H1 (cell line): Measurements from ENCODE around the gene CYB561D2. TPM values are rescaled to one million over a fixed set of nuclear protein-coding genes. Genes with fewer than 3 reads are reported as not detected.

Experiments used
- CTCF ChIA-PET: fragments of 300-600 bp; sonication (Branson Sonifier 250); formaldehyde crosslinking; loops from one replicate; lab custom pipeline; 2021; ENCODE audit not compliant: partially characterized antibody; lab: Charles Lee
- POLR2A ChIA-PET: fragments of 300-600 bp; sonication (Branson Sonifier 250); formaldehyde crosslinking; loops from one replicate; lab custom pipeline; 2021; ENCODE audit warnings: inconsistent platforms; ENCODE audit not compliant: partially characterized antibody; lab: Charles Lee
- DNase-seq, 2 experiments: peaks; one replicate each; pipeline versions ENCODE4 v3.0.0 to v3.0.0-alpha.2; 2010 to 2022; ENCODE audit warnings: low spot score in 2 of 2, low read depth in 1 of 2, mixed read lengths in 1 of 2
- FAIRE-seq: peaks from 2 replicates; lab custom pipeline; 2011; peaks lifted over from hg19 to GRCh38; lab: Jason Lieb, UNC
- H2AFZ ChIP-seq: 2 replicates; pipeline ENCODE4 v1.8.1; 2012; ENCODE audit warnings: low read length, inconsistent platforms
- H2AK5ac ChIP-seq: 2 replicates; pipeline ENCODE4 v1.6.1; 2013; ENCODE audit warnings: low read depth, low read length
- H2BK120ac ChIP-seq: replicated peaks from 2 replicates; pipeline ENCODE3; 2013; ENCODE audit warnings: low read depth, low read length, inconsistent platforms
- H2BK12ac ChIP-seq: 2 replicates; pipeline ENCODE4 v1.6.1; 2013; ENCODE audit warnings: low read depth, low read length
- H2BK15ac ChIP-seq: 2 replicates; pipeline ENCODE4 v1.6.1; 2013; ENCODE audit warnings: low read length
- H2BK20ac ChIP-seq: 2 replicates; pipeline ENCODE4 v1.6.1; 2013; ENCODE audit warnings: low read length
- H2BK5ac ChIP-seq: 2 replicates; pipeline ENCODE4 v1.6.1; 2013; ENCODE audit warnings: low read depth, low read length
- H3K14ac ChIP-seq: 2 replicates; pipeline ENCODE4 v1.6.1; 2013; ENCODE audit warnings: inconsistent platforms; ENCODE audit not compliant: insufficient read length
- H3K18ac ChIP-seq: 2 replicates; pipeline ENCODE4 v1.6.1; 2013; ENCODE audit warnings: low read length; ENCODE audit errors: extremely low read depth
- H3K23ac ChIP-seq: 2 replicates; pipeline ENCODE4 v1.6.1; 2013; ENCODE audit warnings: inconsistent platforms; ENCODE audit not compliant: insufficient read length
- H3K23me2 ChIP-seq: 2 replicates; pipeline ENCODE4 v1.6.1; 2013; ENCODE audit warnings: low read depth, low read length
- H3K27ac ChIP-seq: 2 replicates; pipeline ENCODE4 v1.6.1; 2011; ENCODE audit warnings: low read depth, low read length, inconsistent platforms
- H3K27me3 ChIP-seq, 4 experiments: replicated peaks in 1 of 4; 1 replicate in 1 of 4; 2 replicates in 3 of 4; pipeline versions ENCODE4 v1.6.1 to v1.8.1; 2011 to 2013; ENCODE audit warnings: low read length in 3 of 4, mild to moderate bottlenecking in 3 of 4, inconsistent platforms in 2 of 4, mixed read lengths in 2 of 4, moderate library complexity in 1 of 4; ENCODE audit not compliant: control insufficient read depth in 3 of 4, insufficient read depth in 3 of 4; ENCODE audit errors: extremely low read depth in 1 of 4
- H3K36me3 ChIP-seq, 4 experiments: 2 replicates each; pipeline versions ENCODE4 v1.6.1 to v1.8.1; 2011 to 2013; ENCODE audit warnings: mild to moderate bottlenecking in 4 of 4, low read length in 3 of 4, moderate library complexity in 2 of 4, control low read depth in 1 of 4, inconsistent platforms in 1 of 4; ENCODE audit not compliant: insufficient read depth in 4 of 4, control insufficient read depth in 2 of 4
- H3K4ac ChIP-seq: replicated peaks from 2 replicates; pipeline ENCODE3; 2013; ENCODE audit warnings: low read length, low read depth, mixed read lengths, inconsistent platforms; ENCODE audit not compliant: insufficient read length
- H3K4me1 ChIP-seq, 4 experiments: replicated peaks in 1 of 4; 1 replicate in 1 of 4; 2 replicates in 3 of 4; pipeline versions ENCODE4 v1.6.1 to v1.8.1; 2011 to 2013; ENCODE audit warnings: low read length in 3 of 4, inconsistent platforms in 2 of 4, mixed read lengths in 1 of 4; ENCODE audit not compliant: insufficient read depth in 4 of 4, control insufficient read depth in 3 of 4
- H3K4me2 ChIP-seq, 2 experiments: 2 replicates each; pipeline versions ENCODE4 v1.6.1 to v1.8.1; 2011 to 2013; ENCODE audit warnings: low read depth in 2 of 2, low read length in 2 of 2, control low read depth in 1 of 2, inconsistent platforms in 1 of 2, mild to moderate bottlenecking in 1 of 2; ENCODE audit not compliant: insufficient read depth in 1 of 2
- H3K4me3 ChIP-seq, 4 experiments: fragments of 200-600, 300-600 bp in 1 of 4; sonication (generic), shearing (Covaris generic), sonication (Bioruptor Twin) in 1 of 4; 2 replicates each; pipeline versions ENCODE4 v1.5.1 to v1.8.1; 2011 to 2016; ENCODE audit warnings: low read length in 4 of 4, low read depth in 3 of 4, control low read depth in 2 of 4, inconsistent platforms in 2 of 4, mild to moderate bottlenecking in 2 of 4, mixed read lengths in 1 of 4, moderate library complexity in 1 of 4; ENCODE audit not compliant: insufficient read depth in 2 of 4; ENCODE audit errors: extremely low read depth in 1 of 4
- H3K56ac ChIP-seq: replicated peaks from 2 replicates; pipeline ENCODE3; 2013; ENCODE audit warnings: low read depth, mild to moderate bottlenecking, mixed read lengths, low read length, inconsistent platforms; ENCODE audit not compliant: insufficient read length
- H3K79me1 ChIP-seq: 2 replicates; pipeline ENCODE4 v1.6.1; 2013; ENCODE audit warnings: low read depth, low read length, control low read depth
- H3K79me2 ChIP-seq, 2 experiments: 2 replicates each; pipeline versions ENCODE4 v1.6.1 to v1.8.1; 2012 to 2013; ENCODE audit warnings: low read length in 2 of 2, mild to moderate bottlenecking in 2 of 2, inconsistent platforms in 1 of 2; ENCODE audit not compliant: insufficient read depth in 2 of 2, control insufficient read depth in 1 of 2
- H3K9ac ChIP-seq, 4 experiments: replicated peaks in 1 of 4; 1 replicate in 1 of 4; 2 replicates in 3 of 4; pipeline versions ENCODE4 v1.6.1 to v1.8.1; 2011 to 2013; ENCODE audit warnings: low read depth in 3 of 4, low read length in 3 of 4, control low read depth in 2 of 4, mild to moderate bottlenecking in 2 of 4, moderate library complexity in 2 of 4, inconsistent platforms in 1 of 4; ENCODE audit errors: extremely low read depth in 1 of 4
- H3K9me3 ChIP-seq, 2 experiments: 2 replicates each; pipeline versions ENCODE4 v1.6.1 to v1.8.1; 2012 to 2013; ENCODE audit warnings: mild to moderate bottlenecking in 2 of 2, moderate library complexity in 2 of 2, control low read depth in 1 of 2, inconsistent platforms in 1 of 2, low read depth in 1 of 2, low read length in 1 of 2, mixed read lengths in 1 of 2; ENCODE audit not compliant: insufficient read depth in 2 of 2
- H4K20me1 ChIP-seq, 2 experiments: replicated peaks in 1 of 2; 2 replicates each; pipeline versions ENCODE3 to v1.8.1; 2011 to 2013; ENCODE audit warnings: inconsistent platforms in 2 of 2, low read length in 2 of 2, mild to moderate bottlenecking in 1 of 2; ENCODE audit not compliant: insufficient read depth in 2 of 2, control insufficient read depth in 1 of 2
- H4K5ac ChIP-seq: 2 replicates; pipeline ENCODE4 v1.6.1; 2013; ENCODE audit warnings: low read length, low read depth, mixed read lengths, inconsistent platforms; ENCODE audit not compliant: insufficient read length
- H4K8ac ChIP-seq: 2 replicates; pipeline ENCODE4 v1.8.0; 2013; ENCODE audit warnings: mild to moderate bottlenecking, moderate library complexity, low read length, inconsistent platforms; ENCODE audit not compliant: insufficient read depth; ENCODE audit errors: extremely low read depth
- H4K91ac ChIP-seq: replicated peaks from 2 replicates; pipeline ENCODE3; 2013; ENCODE audit warnings: low read length, mixed read lengths, inconsistent platforms; ENCODE audit not compliant: insufficient read length
- CBX5 ChIP-seq: fragments of 300-800, 300-1000 bp; sonication (generic); IDR thresholded peaks from 2 replicates; pipeline ENCODE4 v1.7.1; 2016; ENCODE audit warnings: antibody characterized with exemption, low read length, low read depth
- PHF8 ChIP-seq: fragments of 200-600 bp; sonication (generic); conservative IDR thresholded peaks from 2 replicates; pipeline ENCODE4 v1.7.1; 2012; ENCODE audit warnings: low read depth, mild to moderate bottlenecking, inconsistent platforms, low read length, moderate library complexity
- POU5F1 ChIP-seq: IDR thresholded peaks from 2 replicates; pipeline ENCODE4 v1.6.1; 2011; ENCODE audit warnings: low read depth, mild to moderate bottlenecking, low read length, moderate library complexity
- SIRT6 ChIP-seq: IDR thresholded peaks from one replicate; pipeline ENCODE4 v1.7.1; 2012; ENCODE audit warnings: low read length, inconsistent platforms
- ZNF274 ChIP-seq: IDR thresholded peaks from 2 replicates; pipeline ENCODE4 v1.7.0; 2012; ENCODE audit warnings: low read length, borderline replicate concordance; ENCODE audit errors: extremely low read depth
- WGBS, 2 experiments: shearing (Covaris generic) in 1 of 2; methylation state at CpG; one replicate each; pipeline versions ENCODE4 v1.1.6 to v1.1.7; 2013 to 2015; ENCODE audit warnings: low lambda C conversion rate in 2 of 2, mixed read lengths in 2 of 2, inconsistent platforms in 1 of 2, low coverage in 1 of 2, missing lambda C conversion rate in 1 of 2; ENCODE audit not compliant: insufficient replicate concordance in 2 of 2, insufficient coverage in 1 of 2, insufficient read length in 1 of 2; ENCODE audit errors: extremely low coverage in 1 of 2, missing lambda C conversion rate in 1 of 2; 5-methylcytosine and 5-hydroxymethylcytosine counted together
- polyA plus RNA-seq, 7 experiments: library from polyadenylated mRNA; depleted of rRNA in 3 of 7; stranded (reverse) in 5 of 7; unstranded in 2 of 7; fragments of >200 nt in 5 of 7; fragments of 200-250 nt in 2 of 7; gene quantifications; 1 replicate in 5 of 7; 2 replicates in 1 of 7; 4 replicates in 1 of 7; pipeline versions ENCODE4 v1.2.1 to v1.2.3, GENCODE V29; 2011 to 2013; ENCODE audit warnings: missing spikeins in 2 of 7, mixed read lengths in 2 of 7
- total RNA-seq: library from RNA; stranded (reverse); fragmentation: NEBNext Ultra II Directional; extraction: Animal tissue kit (Norgen Biotek cat#: 25700); gene quantifications from 2 replicates; pipeline ENCODE4 v1.2.1, GENCODE V29; 2021

The CYB561D2 gene
- total and polyA plus RNA-seq, 2 of the 8 experiments (the other 6 are each of a cell fraction or from before 2014, with no cell fraction given) = 9.8 to 34.0 TPM

GRCh38 chr3:50326182-50326541 lies 24.5 kb upstream of the CYB561D2 start:
- H4K8ac ChIP-seq = no peak overlapping the region
- no peak overlapping the region for H2BK20ac ChIP-seq
- no peak overlapping the region for H3K4ac ChIP-seq
- no peak overlapping the region for H2AK5ac ChIP-seq
- H4K20me1 ChIP-seq = peaks cover 2 to 6% of the 10 kb centered on the region in 2 experiments
- WGBS, 2 experiments = 80% methylated on average over 8 of the region's 8 CpGs; no CpG with 5 or more reads in 1 of the 2 experiments
- DNase-seq = no peak
- H3K4me1 ChIP-seq = peaks cover 0 to 29% (median 14%) of the 10 kb centered on the region in 4 experiments; a peak in 6 of 7 replicates
- ChIA-PET POLR2A (interaction anchor here (0.8 to 3.8 kb wide), 3 partner anchors 14 to 302 kb away, joined by 3 to 15 read pairs (median 4); partner anchors contain the start of genes HYAL1 and RASSF1), CTCF (interaction anchor here (0.5 to 7.5 kb wide), 6 partner anchors 11 to 266 kb away, joined by 3 to 75 read pairs (median 4); partner anchors contain the start of gene LSMEM2)
- peaks cover 21% of the 10 kb centered on the region; the same call in 1 of the 2 replicates for H3K23me2 ChIP-seq
- no peak overlapping the region for H3K18ac ChIP-seq
- no peak overlapping the region for H2BK120ac ChIP-seq
- no peak for FAIRE-seq
- no peak overlapping the region for H3K56ac ChIP-seq
- no peak overlapping the region for H3K4me3 ChIP-seq
- H3K79me2 ChIP-seq = peaks cover 0 to 11% of the 10 kb centered on the region in 2 experiments; a peak in 2 of 4 replicates
- H3K23ac ChIP-seq = no peak overlapping the region
- peaks cover 9 to 23% (median 15%) of the 10 kb centered on the region in 4 experiments; a peak in 7 of 8 replicates for H3K36me3 ChIP-seq
- no peak overlapping the region for H4K5ac ChIP-seq
- H3K27me3 ChIP-seq = no peaks in the 10 kb centered on the region
- TF ChIP-seq POU5F1 (no peak), CBX5 (no peak), ZNF274 (no peak), SIRT6 (no peak), PHF8 (no peak)
- H3K9ac ChIP-seq = no peak overlapping the region
- H3K4me2 ChIP-seq = no peak overlapping the region
- no peak overlapping the region for H4K91ac ChIP-seq
- no peak overlapping the region for H2AFZ ChIP-seq
- no peak overlapping the region for H2BK12ac ChIP-seq
- no peak overlapping the region for H3K27ac ChIP-seq
- no peak overlapping the region for H3K14ac ChIP-seq
- no peaks in the 10 kb centered on the region for H3K9me3 ChIP-seq
- H2BK5ac ChIP-seq = no peak overlapping the region
- H3K79me1 ChIP-seq = peaks cover 5% of the 10 kb centered on the region; the same call in 1 of the 2 replicates
- no peak overlapping the region for H2BK15ac ChIP-seq
